DMS153 (cell line): ENCODE measurements around the gene MOB2.

Experiments
- DNase-seq: peaks from one replicate; lab custom pipeline; 2025; lab: John Stamatoyannopoulos, UW

Gene MOB2

DNA sequence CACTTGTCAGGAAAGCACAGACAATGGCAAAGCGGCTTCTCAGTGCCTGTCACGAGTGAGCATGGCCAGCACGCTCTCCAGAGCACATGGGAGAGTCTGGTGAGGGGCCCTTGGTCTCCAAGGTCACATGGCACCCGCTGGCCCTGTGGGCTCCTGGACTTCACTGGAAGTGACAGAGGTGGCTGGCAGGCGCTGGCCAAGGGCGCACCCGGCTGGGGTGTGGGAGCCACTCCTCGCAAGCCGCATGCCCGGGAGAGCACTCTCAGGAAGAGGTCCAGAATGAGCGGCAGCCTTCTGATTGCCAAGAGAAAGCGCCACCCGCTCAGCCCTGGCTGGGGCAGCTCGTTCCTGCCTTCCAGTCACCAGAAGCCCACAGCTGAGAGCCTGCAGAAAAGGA is 17.1 kb upstream of the MOB2 start:
- DNase-seq, result no peak

DNA sequence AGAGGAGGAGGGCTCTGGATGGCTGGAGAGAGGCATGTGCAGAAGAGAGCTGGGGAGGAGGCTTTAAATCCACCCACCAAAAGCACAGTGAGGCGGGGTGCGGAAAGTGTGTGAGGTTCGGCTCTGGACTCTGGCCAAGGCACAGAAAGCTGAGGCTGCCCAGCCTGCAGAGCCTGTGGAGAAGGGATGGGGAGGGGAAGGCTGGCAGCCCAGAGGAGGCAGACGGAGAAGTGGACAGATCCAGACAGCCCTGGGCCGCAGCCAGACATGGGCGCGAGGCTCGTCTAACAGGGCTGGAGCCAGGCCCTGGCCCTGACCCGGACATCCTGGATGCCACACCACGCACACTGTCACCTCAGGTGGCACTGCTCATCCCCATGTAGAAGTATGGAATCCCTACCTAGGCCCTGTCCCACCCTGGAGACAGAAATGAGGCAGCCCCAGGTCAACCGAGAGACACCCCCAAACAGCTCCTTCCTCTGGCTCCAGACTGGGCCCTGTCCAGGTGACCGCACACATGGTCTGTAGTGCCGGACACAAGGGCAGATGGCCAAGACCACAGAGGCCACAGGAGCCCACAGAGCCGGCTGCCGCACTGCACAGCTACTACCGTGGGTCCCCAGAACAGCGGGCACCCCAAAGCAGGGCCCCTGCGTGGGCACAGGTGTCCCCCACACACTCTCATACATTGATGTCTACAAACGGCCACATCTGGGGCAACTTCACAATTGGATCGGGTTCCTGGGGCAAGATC is 16.6 kb upstream of the MOB2 start:
- DNase-seq, result no peak

DNA sequence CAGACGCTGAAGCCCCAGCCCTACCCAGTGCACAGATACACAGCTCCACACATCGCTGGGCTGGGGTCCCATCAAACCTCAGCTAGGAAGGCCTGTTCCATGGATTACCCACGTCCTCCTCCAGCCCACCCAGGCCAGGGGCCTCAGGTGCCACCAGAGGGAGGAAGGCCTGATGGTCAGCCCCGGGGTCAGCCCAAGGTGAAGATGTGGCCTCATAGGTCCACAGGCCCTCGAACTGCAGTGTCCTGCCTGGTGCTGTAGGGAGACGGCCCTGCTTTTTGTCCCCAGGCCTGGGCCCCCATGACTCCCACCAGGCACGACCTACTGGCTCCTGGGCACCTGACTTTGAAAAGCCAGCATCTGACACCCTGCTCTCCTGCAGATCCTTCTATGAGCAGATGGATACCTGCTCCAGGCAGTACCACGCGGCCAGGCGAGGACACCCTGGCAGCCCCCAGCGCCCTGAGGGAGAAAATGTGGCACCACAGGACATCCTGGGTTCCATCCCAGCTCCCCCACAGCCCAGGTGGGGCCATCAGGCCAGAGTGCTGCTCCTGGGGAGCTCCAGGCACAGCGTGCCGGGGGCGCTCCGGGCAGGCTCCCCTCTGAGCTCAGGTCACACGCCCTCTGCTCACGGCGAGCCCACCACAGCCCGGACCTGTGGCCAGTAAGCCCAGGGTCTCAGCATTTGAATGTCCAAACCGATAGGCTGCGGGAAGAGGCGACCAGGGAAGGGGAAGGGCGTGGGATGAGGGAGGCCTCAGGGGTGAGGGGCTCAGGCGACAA is 15.8 kb upstream of the MOB2 start:
- DNase-seq, result no peak

DNA sequence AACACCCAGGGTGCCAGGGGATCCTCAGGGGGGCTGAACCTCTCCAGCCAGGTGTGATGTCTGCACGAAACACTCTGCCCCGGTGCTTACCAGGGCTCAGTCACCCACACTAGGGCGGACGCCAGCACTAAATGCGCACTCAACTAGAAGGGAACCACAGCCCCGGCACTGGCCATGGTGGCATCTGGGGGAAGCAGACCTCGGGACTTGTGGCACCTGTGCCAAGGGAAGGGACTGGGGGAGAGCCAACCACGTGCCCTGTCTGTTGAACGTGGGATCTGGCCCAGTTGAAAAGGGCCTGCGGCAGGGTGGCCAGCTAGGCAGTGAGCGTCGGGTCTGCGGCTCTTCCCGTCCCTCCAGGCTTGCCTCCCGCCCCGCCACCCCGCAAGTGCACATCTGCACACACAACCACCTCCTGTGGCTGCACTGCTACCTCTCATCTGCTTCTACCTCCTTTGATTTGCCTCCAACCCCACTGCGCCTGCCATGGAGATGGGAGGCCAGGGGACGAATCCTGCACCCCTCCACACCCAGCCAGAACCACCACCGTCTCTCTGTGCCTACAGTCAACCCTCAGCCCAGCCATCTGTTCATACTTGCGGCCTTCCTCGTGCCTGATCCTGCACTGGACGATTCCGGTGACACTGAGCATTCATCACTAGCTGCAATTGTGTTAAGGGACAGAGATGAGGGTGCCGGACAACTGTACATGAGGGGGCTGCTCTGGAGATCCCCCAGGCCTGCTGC is 15.0 kb upstream of the MOB2 start:
- no peak for DNase-seq

DNA sequence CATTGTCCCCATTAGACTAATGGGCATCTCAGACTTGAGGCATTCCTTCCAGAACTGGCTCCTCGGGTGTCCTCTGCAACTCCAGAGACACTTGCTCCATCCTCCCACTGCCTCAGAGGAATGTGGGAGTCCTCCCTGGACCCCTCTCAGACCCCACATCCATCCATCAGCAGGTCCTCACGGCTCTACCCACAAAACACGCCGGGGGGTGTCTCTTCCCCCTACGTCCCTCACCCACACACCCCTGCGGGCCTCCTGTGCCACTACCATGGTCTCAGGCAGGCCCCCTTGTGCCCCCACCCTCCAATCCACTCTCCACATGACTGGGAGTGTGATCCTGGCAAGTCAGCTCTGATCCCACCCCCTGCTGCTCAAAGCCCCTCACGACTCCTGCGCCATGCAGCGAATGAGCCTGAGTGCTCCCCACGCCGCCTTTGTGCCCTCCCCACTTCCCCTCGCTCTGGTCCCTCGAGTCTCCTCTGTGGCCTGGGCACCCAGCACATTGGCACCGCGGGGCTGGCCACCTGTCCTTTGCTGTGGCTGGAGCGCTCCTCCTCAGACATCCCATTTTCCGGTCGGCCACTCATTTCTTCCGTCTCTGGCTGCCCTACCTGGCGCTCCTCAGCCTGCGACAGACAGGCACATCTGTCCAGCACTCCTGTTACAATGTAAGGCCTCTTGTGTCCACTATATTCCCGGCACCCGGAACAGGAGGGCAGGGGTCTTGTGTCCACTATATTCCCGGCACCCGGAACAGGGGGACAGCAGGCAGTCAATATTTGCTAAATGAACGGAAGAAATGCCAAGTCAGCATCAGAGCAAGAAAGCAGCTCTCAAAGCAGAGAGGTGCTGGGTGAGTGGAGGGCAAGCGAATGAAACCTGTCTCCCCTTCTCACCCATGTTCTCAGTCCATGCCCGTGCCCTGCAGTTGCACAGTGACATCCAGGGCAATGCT is 14.2 kb upstream of the MOB2 start:
- DNase-seq, result no peak

DNA sequence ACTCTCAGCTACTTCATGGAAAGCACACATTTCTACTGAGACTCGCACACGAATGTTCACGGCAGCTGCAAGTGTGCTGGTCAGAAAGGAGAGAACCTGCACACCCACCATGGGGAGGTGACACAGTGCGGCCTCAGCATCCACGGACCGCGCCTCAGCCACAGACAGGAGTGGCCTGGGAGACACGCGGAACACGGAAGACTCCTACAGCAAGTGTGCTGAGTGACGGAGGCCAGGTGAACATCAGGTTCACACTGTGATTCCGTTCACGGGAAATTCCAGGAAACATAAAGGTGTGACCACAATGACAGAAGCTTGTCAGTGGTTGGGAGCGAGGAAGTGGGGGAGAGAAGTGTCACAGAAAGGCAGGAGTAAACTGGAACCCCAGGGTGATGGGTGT is 13.3 kb upstream of the MOB2 start:
- DNase-seq, result no peak

DNA sequence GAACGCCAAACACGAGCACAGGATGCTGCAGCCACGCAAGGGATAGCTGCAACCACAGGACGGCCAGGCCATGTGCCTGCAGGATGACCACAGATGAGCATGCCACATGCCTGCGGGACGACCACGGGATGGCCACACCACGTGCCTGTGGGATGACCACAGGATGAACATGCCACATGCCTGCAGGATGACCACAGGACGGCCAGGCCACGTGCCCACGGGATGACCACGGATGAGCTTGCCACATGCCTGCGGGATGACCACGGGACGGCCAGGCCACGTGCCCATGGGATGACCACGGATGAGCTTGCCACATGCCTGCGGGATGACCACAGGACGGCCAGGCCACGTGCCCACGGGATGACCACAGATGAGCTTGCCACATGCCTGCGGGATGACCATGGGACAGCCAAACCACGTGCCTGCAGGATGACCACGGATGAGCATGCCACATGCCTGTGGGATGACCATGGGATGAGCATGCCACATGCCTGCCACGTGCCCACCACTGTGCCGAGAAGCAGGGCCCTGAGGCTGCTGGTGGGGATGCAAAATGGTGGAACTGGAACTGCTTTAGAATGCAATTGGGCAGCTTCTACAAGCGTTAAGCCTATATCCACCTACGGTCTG is 12.8 kb upstream of the MOB2 start:
- DNase-seq, result no peak

DNA sequence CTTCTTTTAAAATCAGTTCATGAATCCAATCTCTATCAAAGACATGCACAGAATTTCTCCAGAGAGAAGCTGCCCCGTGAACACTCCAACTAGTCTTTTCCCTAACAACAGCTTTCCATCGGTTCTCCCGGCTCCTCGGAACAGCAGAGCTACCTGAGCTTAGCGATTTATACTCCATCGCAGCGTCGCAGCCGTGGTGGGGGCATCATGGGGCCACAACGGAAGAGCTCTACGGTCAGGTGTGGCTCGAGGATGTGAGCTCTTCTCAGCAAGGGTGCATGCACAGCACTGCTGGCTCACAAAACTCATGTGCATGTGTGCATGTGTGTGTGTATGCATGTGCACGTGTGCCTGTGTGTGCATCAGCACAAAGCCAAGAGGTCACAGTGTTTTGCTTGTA is 11.7 kb upstream of the MOB2 start:
- no peak for DNase-seq

DNA sequence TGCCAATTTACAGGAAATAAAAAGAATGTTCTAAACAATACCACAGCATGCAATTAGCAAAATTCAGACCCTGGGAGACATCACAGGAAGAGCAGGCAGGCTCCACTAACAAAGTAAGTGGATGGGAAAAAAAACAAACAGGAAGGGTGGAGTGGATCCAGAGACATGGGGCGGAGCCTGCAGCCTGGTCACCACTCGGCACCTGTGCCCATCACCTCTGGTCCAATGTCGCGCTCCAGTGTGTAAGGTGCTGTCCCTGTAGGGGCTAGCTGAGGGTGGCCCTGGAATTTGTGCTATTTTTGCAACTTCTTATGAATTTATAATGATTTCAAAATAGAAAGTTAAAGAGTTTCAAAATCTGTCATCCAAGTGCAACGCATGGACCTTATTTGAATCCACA is 11.0 kb upstream of the MOB2 start:
- no peak for DNase-seq

DNA sequence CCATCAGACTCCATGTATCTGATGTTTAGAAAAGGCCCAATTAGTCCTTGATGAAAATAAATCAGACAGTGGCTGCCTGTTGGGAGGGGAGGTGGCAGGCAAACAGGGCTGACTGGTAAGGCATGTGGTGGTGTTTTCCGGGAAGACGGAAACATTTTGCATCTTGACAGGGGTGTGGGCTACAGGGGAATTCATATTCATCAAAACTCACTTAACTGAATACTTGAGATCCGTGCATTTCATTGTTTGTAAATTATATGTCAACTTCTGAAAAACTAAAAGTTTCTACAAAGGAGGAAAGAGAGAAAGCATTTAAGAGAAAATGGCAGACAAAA is 10.1 kb upstream of the MOB2 start:
- DNase-seq, result no peak

DNA sequence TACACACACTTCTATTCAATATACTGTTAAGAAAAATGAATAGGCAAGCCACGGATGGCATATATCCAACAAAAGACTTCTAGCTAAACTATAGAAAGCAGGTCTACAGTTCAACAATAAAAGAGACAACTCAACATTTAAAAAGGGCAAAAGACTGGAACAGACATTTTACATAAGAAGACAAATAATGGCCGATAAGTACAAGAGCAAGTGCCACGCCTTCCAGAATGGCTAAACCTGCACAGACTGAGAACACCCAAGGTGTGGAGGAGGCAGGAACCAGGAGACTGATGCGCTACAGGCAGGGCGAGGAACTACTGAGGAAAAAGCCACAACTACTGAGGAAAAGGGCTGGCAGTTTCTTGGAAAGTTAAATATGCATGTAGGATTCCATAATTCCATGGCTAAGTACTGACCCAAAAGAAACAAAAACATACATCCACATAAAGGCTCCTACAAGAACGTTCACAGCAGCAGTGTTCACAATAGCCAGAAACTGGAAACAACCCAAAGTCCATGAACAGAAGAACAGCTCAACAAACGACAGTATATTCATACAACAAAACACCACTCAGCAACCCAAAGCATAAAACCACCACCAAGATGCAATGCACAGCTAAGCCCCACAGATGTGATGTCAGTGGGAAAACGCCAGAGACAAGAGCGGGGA is 9.6 kb upstream of the MOB2 start:
- DNase-seq, result no peak

DNA sequence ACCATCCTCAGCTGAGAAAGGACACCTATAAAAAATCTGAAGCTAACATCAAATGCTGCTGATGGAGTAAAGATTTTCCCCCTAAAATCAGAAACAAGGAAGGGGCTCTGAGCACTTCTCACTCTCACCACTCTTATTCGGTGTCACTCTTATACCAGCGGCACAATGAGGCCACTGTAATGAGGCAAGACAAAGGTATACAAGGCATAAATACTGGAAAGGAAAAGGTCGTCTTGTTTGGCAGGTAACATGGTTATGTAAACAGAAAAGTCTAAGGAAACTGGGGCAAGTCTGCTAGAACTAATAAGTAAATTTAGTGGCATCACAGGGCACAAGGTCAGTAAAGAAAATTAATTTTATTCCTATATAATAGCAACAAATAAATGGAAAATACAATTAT is 8.1 kb upstream of the MOB2 start:
- no peak for DNase-seq

DNA sequence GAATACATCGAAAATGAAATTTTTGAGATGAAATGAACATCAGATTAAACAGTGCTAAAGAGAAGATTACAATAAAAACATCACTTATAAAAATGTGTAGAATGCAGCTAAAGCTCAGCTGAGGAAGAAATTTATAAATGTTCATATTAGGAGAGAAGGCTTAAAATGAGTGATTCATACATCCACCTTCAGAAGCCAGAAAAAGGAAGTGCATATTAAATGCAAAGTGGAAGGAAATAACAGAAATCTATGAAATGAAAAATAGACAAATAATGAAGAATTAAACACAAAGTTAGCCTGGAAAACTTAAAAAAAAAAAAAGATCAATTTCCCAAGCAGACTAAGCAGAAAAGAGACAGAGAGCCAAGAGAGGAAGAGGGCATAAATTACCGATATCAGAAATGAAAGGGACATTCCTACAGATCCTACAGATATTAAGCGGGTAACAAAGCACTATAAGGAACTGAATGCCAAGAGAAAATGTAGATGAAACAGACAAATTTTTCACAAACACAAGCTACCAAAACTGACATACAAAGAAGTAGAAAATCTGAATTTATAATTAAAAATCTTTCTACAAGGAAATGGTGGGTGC is 7.2 kb upstream of the MOB2 start:
- no peak for DNase-seq

DNA sequence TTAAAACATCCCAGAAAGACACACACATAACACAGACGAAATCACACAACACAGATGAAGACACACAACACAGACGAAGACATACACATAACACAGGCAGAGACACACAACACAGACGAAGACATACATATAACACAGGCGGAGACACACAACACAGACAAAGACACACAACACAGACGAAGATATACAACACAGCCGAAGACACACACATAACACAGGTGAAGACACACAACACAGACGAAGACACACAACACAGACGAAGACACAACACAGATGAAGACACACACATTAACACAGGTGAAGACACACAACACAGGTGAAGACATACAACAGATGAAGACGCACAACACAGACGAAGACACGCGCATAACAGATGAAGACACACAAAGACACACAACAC is 4.8 kb upstream of the MOB2 start:
- DNase-seq, result no peak

DNA sequence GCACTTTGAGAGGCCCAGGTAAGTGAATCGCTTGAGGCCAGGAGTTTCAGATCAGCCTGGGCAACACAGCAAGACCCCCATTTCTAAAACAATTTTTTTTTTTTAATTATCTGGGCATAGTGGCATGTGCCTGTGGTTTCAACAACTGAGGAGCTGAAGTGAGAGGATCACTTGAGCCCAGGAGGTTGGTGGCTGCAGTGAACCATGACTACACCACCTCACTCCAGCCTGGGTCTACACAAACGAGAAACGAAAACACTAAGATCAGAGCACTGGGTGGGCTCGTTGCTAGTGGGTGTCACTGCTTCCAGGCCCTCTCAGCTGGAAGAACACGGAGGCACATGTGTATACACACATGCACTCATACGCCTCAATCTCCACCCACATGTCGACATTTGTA is 4.1 kb upstream of the MOB2 start:
- no peak for DNase-seq

DNA sequence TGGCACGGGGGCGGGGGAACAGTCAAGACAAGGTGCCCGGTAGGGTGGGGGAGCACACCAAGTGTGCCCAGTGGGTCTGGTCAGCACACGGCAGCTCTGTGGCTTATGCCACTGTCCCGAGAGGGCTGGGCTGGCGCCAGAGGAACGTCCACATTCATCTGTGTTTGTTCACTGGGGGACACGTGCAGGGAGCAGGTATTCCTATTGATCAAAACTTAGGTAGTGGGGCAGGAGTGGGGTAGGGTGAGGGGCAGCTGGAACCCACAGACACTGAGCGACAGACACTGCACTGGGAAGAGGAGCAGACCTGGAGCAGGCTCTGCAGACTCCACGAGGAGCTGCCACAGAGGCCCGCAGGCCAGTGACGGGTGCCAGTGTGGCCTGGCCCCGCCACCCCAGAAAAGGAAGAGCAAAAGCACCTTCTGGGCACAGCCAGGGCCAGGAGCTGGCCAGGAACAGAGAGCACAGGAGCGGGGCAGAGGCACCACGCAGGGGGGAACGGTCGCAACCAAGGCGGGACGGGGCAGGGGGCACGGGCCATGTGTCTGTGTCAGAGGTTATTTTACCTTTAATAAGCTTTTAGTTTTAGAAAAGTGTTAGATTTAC is 2.1 kb upstream of the MOB2 start:
- no peak for DNase-seq

DNA sequence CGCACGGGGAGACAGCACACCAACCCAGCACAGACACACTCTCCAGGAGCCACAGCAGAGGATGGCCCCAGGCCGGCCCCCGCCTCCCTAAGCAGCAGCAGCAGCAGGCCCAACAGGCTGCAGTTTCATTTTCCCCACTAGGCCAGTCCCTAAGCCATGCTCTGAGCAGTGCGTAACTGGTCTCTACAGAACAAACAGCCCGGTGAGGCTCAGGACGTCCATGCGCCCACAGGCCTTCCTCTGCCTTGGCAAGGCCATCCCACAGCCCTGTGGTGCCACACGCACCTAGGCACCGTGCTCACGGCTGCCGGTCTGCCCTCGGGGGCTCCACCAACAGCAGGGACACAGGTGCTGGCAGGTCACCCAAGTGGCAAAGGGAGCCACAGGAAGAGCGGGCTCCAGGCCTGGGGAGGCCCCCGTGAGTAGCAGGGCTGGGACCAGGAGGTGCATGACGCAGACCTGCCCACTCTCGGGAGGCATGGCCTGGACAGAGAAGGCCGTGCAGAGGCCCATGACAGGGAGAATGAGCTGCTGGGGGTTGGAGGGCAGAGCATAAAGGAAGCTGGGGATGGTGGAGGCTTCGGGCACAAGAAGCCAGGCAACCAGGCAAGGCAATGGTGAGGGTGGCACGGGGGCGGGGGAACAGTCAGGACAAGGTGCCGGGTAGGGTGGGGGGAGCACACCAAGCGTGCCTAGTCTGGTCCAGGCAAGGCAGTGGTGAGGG is 1.4 kb upstream of the MOB2 start:
- DNase-seq, result no peak

DNA sequence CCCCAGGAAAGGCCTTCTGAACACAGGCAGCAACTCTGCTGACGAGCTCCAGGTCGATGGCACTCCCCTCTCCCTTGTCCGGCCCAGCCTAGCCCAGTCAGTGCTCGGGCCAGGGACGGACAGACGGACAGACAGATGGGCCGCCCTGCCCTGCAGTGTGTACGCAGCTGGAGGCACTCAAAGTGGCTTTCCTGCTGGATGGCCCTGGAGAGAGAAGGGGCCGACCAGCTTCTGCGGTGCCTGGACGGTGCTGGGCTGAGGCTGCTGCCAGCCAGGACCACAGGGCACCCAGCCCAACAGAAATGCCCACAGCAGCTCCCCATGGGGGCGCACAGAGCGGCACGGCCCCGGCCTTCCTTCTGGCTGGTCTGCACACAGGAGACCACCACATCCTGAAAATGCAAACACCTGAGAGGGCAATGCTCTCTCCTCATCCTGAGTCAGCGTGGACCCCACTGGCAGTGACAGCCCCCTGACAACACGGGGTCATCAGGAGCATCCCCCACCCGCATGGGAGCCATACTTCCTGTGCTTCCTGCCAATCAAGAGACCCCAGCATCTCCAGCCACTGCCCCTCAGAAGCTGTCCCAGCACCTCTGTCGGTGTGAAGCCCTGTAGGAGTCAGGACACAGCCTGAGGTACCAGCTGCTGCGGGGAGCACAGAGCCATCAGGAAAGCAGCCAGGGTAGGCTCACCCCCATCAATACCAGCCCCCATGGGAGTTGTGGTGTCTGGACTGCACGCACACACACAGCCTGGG is 692 bp upstream of the MOB2 start:
- DNase-seq, result no peak

DNA sequence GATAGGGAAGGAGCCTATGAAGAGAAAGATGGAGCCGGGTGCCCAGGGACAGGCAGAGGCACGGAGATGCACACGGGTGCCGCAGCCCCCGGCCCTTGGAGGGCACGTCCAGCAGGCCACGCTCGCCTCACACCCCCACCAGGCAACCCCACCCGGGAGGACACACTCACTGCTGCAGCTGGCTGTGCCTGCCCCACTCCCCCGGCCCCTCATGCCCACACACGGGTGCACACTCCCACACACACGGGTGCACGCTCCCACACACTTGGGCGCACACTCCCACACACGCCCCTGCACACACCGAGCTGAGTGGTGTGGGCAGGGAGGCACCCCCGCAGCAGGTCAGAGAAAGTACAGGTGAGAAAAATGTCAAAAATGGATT is 1.1 kb downstream of the MOB2 start:
- DNase-seq, result no peak
